ENCODE measurements around the gene STXBP6.

- TF ChIP-seq CTCF (IDR thresholded peaks at IDR 0.05; ENCODE audit: low read depth, low read length, poor library complexity, severe bottlenecking) = no peak
- no peak for TF ChIP-seq EZH2phosphoT487 (IDR thresholded peaks at IDR 0.05; ENCODE audit: borderline replicate concordance, low read length)
These were observed 212.5 kb downstream of the STXBP6 start for GRCh38 chr14:24837280-24838046.
